Kidney (tissue), 14 donors: ENCODE measurements around the gene ZNF609. TPM values are rescaled to one million over a fixed set of nuclear protein-coding genes. Genes with fewer than 3 reads are reported as not detected.

ENCODE experiments used
- DNase-seq, 5 donors: peaks; one replicate each; pipeline ENCODE4 v3.0.0-alpha.2; 2013 to 2020
- FAIRE-seq: peaks from 2 replicates; lab custom pipeline; 2012; peaks lifted over from hg19 to GRCh38; lab: Jason Lieb, UNC
- H3K27ac ChIP-seq, 2 donors: one replicate each; pipeline ENCODE4 v1.7.0; 2013; ENCODE audit warnings: low read depth in 2 of 2, low read length in 2 of 2, inconsistent platforms in 1 of 2
- H3K27me3 ChIP-seq: one replicate; pipeline ENCODE4 v1.7.1; 2013; ENCODE audit warnings: low read length, inconsistent platforms; ENCODE audit not compliant: control insufficient read depth, insufficient read depth
- H3K36me3 ChIP-seq, 3 donors: one replicate each; pipeline versions ENCODE4 v1.7.0 to v1.7.1; 2013; ENCODE audit warnings: low read length in 3 of 3, control low read depth in 1 of 3, inconsistent platforms in 1 of 3; ENCODE audit not compliant: insufficient read depth in 3 of 3, control insufficient read depth in 2 of 3
- H3K4me1 ChIP-seq, 3 donors: one replicate each; pipeline versions ENCODE4 v1.7.0 to v1.7.1; 2013; ENCODE audit warnings: low read length in 3 of 3, inconsistent platforms in 1 of 3, low read depth in 1 of 3; ENCODE audit not compliant: control insufficient read depth in 2 of 3, insufficient read depth in 2 of 3
- H3K4me3 ChIP-seq, 3 donors: one replicate each; pipeline versions ENCODE4 v1.7.0 to v1.8.1; 2013; ENCODE audit warnings: low read length in 3 of 3, control low read depth in 1 of 3, inconsistent platforms in 1 of 3
- H3K9ac ChIP-seq, 3 donors: one replicate each; pipeline versions ENCODE4 v1.7.0 to v1.7.1; 2013; ENCODE audit warnings: low read length in 3 of 3, control low read depth in 1 of 3, inconsistent platforms in 1 of 3
- H3K9me3 ChIP-seq, 3 donors: one replicate each; pipeline versions ENCODE4 v1.7.0 to v1.7.1; 2013; ENCODE audit warnings: low read length in 3 of 3, control low read depth in 1 of 3, inconsistent platforms in 1 of 3; ENCODE audit not compliant: control insufficient read depth in 2 of 3, insufficient read depth in 1 of 3
- intact Hi-C: fragments of 100-400 bp; cut with DNase I; formaldehyde crosslinking; loops from one replicate; pipeline ENCODE4 v1.11.1; 2022
- polyA plus RNA-seq: library from polyadenylated mRNA; stranded (reverse); fragments of 350-450 nt; fragmentation: Illumina TruSeq; extraction: RNeasy Lipid Tissue Mini Kit (QIAGEN cat#74804); gene quantifications from one replicate; pipeline ENCODE4 v1.2.3, GENCODE V29; 2014; ENCODE audit warnings: low read depth, low replicate concordance; ENCODE audit not compliant: insufficient read depth
- total RNA-seq: library from RNA; stranded (reverse); fragmentation: NEBNext Ultra II Directional; extraction: Animal tissue kit (Norgen Biotek cat#: 25700); gene quantifications from one replicate; pipeline ENCODE4 v1.2.1, GENCODE V29; 2021
- TF ChIP-seq, protein P1 (sequence below): IDR thresholded peaks from 3 replicates; pipeline ENCODE4 v1.5.1; 2012; ENCODE audit warnings: mild to moderate bottlenecking, moderate library complexity, borderline replicate concordance; ENCODE audit not compliant: insufficient read depth; ENCODE audit errors: extremely low read depth
- donor health status: control.
- donor health status: control.
- donor health status: control.
- donor health status: control.
- donor health status: control.
- donor health status: DM: yes; HTN: yes; CAD: no.
- donor health status: Normal renal cell carcinoma (clear cell type).

ZNF609 gene
- total and polyA plus RNA-seq, 2 donors from 2014 or later, result 3.1 to 37.2 TPM

GRCh38 chr15:64619880-64620839 lies 159.8 kb downstream of the ZNF609 start:
- FAIRE-seq, result no peak
- no peaks in the 10 kb centered on the region for H3K27me3 ChIP-seq

GRCh38 chr15:64621056-64621455 lies 160.7 kb downstream of the ZNF609 start:
- TF ChIP-seq, protein P1, sequence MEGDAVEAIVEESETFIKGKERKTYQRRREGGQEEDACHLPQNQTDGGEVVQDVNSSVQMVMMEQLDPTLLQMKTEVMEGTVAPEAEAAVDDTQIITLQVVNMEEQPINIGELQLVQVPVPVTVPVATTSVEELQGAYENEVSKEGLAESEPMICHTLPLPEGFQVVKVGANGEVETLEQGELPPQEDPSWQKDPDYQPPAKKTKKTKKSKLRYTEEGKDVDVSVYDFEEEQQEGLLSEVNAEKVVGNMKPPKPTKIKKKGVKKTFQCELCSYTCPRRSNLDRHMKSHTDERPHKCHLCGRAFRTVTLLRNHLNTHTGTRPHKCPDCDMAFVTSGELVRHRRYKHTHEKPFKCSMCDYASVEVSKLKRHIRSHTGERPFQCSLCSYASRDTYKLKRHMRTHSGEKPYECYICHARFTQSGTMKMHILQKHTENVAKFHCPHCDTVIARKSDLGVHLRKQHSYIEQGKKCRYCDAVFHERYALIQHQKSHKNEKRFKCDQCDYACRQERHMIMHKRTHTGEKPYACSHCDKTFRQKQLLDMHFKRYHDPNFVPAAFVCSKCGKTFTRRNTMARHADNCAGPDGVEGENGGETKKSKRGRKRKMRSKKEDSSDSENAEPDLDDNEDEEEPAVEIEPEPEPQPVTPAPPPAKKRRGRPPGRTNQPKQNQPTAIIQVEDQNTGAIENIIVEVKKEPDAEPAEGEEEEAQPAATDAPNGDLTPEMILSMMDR, result no peak
- intact Hi-C loops, result no loop called here
- H3K4me1 ChIP-seq, result peaks cover 0 to 3% (median 0%) of the 10 kb centered on the region in 3 donors
- H3K27me3 ChIP-seq, result no peaks in the 10 kb centered on the region
- no peak for FAIRE-seq
- no peak overlapping the region for H3K27ac ChIP-seq
- H3K9ac ChIP-seq, result no peak overlapping the region
- H3K4me3 ChIP-seq, result no peak overlapping the region
- no peaks in the 10 kb centered on the region for H3K36me3 ChIP-seq
- no peak for DNase-seq
- no peaks in the 10 kb centered on the region for H3K9me3 ChIP-seq

More at GRCh38 chr15:64619880-64620839, 159.8 kb downstream of the ZNF609 start:
- intact Hi-C loops, result no loop called here
- H3K9ac ChIP-seq, result no peak overlapping the region
- H3K4me1 ChIP-seq, result peaks cover 0 to 3% (median 0%) of the 10 kb centered on the region in 3 donors
- no peaks in the 10 kb centered on the region for H3K9me3 ChIP-seq
- H3K36me3 ChIP-seq, result no peaks in the 10 kb centered on the region
- TF ChIP-seq, protein P1, result no peak
- H3K4me3 ChIP-seq, result no peak overlapping the region
- DNase-seq, result no peak
- H3K27ac ChIP-seq, result no peak overlapping the region

GRCh38 chr15:64622410-64623260 lies 162.3 kb downstream of the ZNF609 start:
- H3K27me3 ChIP-seq, result no peaks in the 10 kb centered on the region
- H3K27ac ChIP-seq, result no peak overlapping the region
- FAIRE-seq, result no peak

More at GRCh38 chr15:64622410-64623260, 162.3 kb downstream of the ZNF609 start:
- TF ChIP-seq, protein P1, result no peak
- Histone ChIP-seq H3K9me3 (no peaks in the 10 kb centered on the region), H3K9ac (no peak overlapping the region), H3K4me3 (no peak overlapping the region), H3K36me3 (peaks cover 0 to 2% (median 0%) of the 10 kb centered on the region in 3 donors), H3K4me1 (peaks cover 0 to 3% (median 0%) of the 10 kb centered on the region in 3 donors)
- DNase-seq, result no peak
- intact Hi-C loops, result no loop called here
